Omental fat pad (tissue), 4 donors: Measurements from ENCODE around the gene CSMD2. TPM values are rescaled to one million over a fixed set of nuclear protein-coding genes. Genes with fewer than 3 reads are reported as not detected.

ENCODE experiments used
- ATAC-seq: fragments of 150-250 bp; one replicate; pipeline ENCODE4 v1.9.1; 2016; ENCODE audit warnings: mild to moderate bottlenecking, moderate library complexity; ENCODE audit not compliant: low FRiP score
- DNase-seq: peaks from one replicate; pipeline ENCODE4 v3.0.0-alpha.2; 2019; ENCODE audit warnings: low spot score
- total RNA-seq, 4 donors: library from RNA; depleted of rRNA; stranded (reverse); fragments of >200 nt; gene quantifications; one replicate each; pipeline ENCODE4 v1.1.0, GENCODE V29; 2016
- TF ChIP-seq, protein P1 (sequence below), 3 donors: fragments of 450-650 bp; IDR thresholded peaks; one replicate each; pipeline ENCODE4 v1.5.1; 2016 to 2017; ENCODE audit warnings: antibody characterized with exemption in 3 of 3, mild to moderate bottlenecking in 3 of 3, moderate library complexity in 2 of 3

Gene CSMD2
- total RNA-seq, 4 donors from 2014 or later = 0.19 to 3.8 (median 0.60) TPM; not detected in 1

DNA sequence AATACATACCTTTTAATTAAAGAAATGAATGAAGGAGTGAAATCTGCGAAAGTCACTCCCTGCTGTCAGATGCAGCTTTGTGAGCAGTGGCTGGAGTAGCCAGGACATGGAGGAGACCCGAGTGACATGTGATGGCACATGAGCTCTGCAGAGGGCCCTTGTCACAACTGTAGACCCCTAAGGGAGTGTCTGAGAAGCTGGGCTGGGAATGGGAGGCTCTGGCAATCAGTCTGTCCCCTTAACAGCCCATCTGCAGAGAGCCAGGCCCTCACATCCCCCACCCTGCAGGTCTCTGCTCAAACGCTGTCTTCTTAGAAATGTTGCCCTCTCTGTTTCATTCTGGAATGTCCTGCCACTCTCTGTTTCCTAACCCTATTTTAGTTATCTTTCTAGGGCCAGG, 176.9 kb downstream of the CSMD2 start:
- ATAC-seq = no peak
- TF ChIP-seq, protein P1, sequence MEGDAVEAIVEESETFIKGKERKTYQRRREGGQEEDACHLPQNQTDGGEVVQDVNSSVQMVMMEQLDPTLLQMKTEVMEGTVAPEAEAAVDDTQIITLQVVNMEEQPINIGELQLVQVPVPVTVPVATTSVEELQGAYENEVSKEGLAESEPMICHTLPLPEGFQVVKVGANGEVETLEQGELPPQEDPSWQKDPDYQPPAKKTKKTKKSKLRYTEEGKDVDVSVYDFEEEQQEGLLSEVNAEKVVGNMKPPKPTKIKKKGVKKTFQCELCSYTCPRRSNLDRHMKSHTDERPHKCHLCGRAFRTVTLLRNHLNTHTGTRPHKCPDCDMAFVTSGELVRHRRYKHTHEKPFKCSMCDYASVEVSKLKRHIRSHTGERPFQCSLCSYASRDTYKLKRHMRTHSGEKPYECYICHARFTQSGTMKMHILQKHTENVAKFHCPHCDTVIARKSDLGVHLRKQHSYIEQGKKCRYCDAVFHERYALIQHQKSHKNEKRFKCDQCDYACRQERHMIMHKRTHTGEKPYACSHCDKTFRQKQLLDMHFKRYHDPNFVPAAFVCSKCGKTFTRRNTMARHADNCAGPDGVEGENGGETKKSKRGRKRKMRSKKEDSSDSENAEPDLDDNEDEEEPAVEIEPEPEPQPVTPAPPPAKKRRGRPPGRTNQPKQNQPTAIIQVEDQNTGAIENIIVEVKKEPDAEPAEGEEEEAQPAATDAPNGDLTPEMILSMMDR (IDR thresholded peaks at IDR 0.05) = no peak
- DNase-seq = no peak

DNA sequence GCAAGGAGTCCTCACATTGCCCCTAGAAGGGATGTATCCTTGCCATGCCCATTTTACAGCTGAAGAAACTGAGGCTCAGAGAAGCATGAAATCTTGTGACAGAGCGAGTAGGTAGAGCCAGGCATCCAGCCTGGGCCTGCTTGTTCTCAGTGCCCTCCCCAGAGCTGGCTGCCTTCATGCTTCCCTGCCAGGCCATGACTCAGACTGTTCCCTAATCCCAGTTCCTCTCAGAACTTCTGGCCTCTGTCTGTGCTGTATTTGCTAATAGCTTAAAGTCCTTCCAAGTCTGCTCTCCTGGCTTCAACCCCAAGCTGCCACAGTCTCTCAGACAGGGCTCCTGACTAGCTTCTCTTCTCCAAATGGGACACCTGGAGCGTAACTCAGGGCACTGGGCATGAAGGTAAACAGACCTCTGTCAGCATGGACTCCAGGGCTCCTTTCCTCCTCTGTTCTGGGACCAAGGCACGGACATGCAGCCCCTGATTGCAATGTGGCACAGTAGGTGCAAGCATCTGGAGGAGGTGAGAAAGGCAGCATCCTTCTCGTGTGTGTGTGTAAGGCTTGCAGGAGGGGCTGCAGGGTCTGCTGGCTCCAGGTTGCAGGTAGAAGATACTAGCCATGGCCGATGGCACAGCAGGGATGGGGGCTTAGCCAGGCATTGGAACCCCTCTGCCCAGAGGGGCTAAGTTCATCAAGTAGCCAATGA, 178.5 kb downstream of the CSMD2 start:
- ATAC-seq (peak; percentile 89), DNase-seq (no peak)
- TF ChIP-seq, protein P1 (IDR thresholded peaks at IDR 0.05) = no peak

DNA sequence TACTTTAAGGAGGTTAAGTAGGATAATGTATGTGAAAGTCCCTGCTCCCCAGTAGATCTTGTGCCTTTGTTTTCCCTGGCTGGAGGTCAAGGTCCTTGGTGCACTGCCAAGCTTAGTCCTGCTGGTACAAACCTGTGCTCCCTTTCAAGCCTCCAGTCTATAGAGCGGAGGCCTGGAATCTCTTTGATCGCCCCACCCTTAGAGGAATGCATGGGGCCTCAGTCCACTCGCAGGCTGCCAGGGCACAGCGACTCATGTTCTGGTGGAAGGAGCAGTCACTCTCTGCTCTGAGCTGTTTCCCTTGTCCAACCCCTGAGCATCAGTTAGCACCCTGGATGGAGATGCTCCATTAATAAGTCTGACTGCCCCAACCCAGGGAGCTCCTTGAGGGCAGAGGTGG, 179.4 kb downstream of the CSMD2 start:
- ATAC-seq (no peak), DNase-seq (no peak)
- TF ChIP-seq, protein P1 (IDR thresholded peaks at IDR 0.05) = no peak

DNA sequence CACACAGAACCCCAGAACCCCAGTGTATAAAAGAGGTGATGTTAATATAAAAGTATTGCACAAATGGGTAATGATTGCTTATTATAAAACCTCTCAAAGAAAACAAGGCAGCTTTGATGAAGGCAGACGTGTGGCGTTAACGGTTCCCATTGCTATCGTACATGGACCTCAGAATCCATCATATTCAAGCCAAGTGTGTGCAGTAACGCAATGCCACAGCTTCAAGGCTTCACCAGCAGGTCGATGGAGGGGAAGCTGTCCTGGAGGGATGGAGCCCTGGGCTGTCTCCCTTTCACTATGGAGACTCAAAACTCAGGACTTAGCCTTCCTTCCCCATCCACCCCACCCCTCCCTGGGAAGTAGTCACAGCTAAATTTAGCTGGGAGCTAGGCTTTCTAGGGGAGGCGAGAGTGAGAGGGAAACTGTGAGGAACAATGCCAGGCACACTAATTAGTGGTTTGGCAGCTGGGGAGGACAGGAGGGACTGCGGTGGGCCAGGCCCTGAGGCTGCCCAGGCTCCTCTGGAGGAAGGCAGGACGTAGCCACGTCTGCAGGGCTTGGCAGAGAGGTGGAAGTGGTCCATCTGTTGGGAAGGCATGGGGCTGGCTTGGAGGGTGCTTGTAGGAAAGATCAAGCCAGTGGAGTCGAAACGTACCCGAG, 180.0 kb downstream of the CSMD2 start:
- no peak for ATAC-seq
- DNase-seq = no peak
- TF ChIP-seq, protein P1 (IDR thresholded peaks at IDR 0.05) = no peak

DNA sequence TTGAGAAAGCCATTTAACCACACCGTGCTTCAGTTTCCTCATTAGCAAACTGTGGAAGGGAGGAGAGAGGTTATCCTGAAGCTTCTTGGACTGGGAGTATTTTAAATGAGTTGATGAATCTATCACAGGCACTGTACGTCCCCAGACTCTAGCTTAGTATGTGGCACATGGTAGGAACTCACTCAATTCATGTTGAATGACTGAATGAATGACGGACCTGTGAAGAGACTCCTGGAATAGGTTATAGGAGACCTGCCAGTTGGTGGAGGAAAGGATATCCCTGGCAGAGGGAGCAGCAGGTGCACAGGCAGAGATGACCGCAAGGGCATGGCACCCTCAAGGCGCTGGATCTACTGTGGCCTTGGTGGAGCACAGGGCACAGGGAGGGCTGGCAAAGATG, 182.6 kb downstream of the CSMD2 start:
- TF ChIP-seq, protein P1 (IDR thresholded peaks at IDR 0.05) = no peak
- DNase-seq (no peak), ATAC-seq (no peak)

DNA sequence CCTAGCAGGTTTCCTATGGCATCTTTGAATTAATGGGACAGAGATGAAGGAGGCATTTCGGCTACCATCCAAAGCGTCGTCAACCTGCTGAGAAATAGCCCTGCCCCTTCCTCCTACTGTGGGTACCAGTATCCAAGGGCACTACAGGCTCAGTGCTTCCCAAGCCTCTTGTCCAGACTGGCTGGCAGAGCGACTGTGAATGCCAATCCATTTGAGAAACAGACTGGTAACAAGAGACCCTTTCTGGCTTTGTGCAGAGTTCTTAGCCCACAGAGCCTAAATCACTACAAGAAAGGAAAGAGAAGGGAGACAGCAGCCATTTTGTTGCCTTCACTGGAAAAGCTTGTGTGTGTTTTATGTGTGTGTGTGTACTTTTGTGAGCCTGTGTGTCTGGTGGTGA, 185.7 kb downstream of the CSMD2 start:
- no peak for ATAC-seq

More for the DNA sequence above, 185.7 kb downstream of the CSMD2 start:
- no peak for DNase-seq
- TF ChIP-seq, protein P1 (IDR thresholded peaks at IDR 0.05) = no peak
